HTR-8/SVneo (cell line): ENCODE results near the gene TLNRD1.
"Not testable (repeated sequence)": the region's sequence is repeated elsewhere in the genome, so short reads cannot be mapped to it uniquely, and the experiment has no call there.

Source experiments
- DNase-seq: peaks from one replicate; pipeline ENCODE4 v3.0.0; 2011; ENCODE audit warnings: low spot score, mixed read lengths; ENCODE audit not compliant: insufficient read length
- FAIRE-seq: peaks from 2 replicates; lab custom pipeline; 2011; peaks lifted over from hg19 to GRCh38; lab: Jason Lieb, UNC

The TLNRD1 gene

GRCh38 chr15:81000624-81001151 is at the start of gene TLNRD1:
Gene TLNRD1 (plus strand): TSS chr15:81000923. CDS start chr15:81002272, 1,349 bp downstream.
- FAIRE-seq (no peak), DNase-seq (peak; percentile 87)

GRCh38 chr15:80951941-80952340 is 48.8 kb upstream of the TLNRD1 start:
- FAIRE-seq (no peak), DNase-seq (no peak)

DNA sequence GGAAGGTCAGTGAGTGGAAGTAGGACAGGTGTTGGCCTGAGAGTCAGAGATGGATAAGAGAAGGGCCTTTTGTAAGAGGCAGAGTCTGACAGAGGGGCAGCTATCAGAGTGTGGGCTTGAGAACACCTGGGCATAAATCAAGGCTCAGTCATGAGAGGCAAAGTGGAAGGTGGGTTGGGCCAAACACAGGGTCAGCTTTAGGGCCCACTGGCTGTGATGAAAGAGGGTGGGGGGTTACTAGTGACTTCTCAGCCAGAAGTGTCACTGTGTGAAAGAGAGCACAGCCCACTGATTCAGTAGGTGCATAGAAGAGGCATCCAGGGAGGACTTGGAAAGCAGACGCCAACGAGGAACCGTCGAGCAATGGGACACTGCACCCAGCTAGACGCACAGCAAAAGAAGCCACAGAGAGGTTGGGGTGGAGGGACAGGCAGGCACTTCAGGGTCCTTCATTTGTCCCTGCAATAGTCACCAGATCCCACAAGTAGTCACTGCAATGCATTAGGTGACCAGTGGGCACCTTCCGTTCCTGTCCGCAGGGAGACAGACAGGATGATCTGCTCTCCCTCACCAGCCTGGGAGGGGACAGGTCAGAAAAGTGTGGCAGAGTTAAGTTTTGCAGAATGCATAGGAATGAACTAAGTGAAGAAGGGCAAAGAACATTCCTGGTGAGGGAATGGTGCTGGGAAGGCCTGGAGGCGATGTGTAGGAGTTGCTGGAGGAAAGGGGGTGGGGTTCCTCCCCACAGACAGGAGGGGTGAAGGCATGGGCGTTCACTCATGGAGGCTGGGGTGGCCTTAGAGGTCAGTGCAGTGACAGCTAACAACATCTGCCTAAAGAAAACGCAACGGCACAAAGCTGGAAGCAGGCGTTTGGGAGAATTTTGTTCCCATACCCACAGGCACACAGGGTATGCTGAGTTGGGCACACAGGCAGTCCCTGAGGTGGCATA is 47.4 kb upstream of the TLNRD1 start:
- DNase-seq (no peak), FAIRE-seq (no peak)

DNA sequence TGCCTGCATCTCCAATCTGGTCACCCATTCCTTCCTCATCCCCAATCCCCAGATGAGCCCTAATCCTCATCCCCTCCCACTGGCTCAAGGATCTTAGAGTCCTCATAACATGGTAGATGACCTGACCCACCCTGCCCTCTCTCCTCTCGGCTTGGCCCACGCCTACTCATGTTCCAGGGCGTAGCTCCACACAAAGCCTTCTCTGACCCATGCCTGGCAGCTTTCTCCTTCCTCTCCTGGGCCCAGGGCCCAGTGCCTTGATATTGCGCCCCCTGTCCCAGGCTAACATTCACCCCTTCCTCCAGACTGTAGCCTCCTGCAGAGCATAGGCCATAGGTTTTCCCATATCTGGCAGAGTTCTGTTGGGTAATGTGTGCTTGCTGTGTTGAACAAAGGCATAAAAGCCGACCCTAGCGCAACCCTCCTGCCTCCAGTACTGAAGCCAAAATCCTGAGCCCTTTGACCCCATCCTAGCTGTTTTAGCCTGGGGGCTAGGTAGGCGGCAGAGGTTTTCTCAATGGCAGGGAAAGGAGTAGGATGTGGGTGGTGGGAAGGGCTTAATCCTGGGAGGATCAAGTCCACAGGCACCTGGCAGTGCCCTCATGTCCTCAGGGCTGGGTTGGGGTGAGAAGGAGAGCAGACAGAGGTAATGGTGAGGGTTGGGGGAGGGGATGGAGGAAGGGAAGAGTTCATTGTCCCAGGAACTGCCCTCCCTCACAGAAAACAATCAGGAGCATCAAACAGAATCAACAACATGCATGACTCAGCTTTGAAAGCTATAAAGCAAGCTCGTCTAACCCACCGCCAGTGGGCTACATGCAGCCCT is 46.6 kb upstream of the TLNRD1 start:
- no peak for DNase-seq

DNA sequence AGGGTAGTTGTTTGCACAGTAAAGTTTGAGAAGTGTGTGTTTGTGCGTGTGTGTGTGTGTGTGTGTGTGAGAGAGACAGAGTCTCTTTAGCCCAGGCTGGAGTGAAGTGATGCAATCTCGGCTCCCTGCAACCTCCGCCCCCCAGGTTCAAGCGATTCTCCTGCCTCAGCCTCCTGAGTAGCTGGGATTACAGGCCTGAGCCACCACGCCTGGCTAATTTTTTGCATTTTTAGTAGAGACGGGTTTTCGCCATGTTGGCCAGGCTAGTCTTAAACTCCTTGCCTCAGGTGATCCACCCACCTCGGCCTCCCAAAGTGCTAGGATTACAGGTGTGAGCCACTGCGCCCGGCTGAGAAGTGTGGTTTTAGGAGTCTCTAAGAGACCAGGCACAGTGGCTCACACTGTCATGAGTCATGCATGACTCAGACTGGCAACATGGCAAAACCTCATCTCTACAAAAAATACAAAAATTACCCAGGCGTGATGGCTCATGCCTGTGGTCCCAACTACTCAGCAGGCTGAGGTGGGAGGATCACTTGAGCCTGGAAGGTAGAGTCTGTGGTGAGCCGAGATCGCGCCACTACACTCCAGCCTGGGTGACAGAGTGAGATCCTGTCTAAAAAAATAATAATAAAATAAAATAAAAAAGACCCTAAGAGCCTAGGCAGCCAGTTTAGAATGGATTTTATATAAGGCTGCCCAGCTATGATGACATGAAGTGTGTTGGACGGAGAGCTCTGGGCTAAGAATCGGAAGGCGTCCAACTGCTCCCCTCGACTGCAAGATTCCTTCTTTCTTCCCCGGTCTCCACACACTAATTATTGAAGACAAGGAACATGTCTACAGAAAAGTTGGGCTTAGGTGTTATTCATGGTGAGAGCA is 44.9 kb upstream of the TLNRD1 start:
- not testable (repeated sequence) for FAIRE-seq
- peak; percentile 58 for DNase-seq

More for the DNA sequence above, 46.6 kb upstream of the TLNRD1 start:
- no peak for FAIRE-seq

- no peak for DNase-seq
These were observed 43.2 kb upstream of the TLNRD1 start for GRCh38 chr15:80957556-80957955.

GRCh38 chr15:80957976-80958375 is 42.7 kb upstream of the TLNRD1 start:
- FAIRE-seq (no peak), DNase-seq (no peak)

More at GRCh38 chr15:80957556-80957955, 43.2 kb upstream of the TLNRD1 start:
- no peak for FAIRE-seq

DNA sequence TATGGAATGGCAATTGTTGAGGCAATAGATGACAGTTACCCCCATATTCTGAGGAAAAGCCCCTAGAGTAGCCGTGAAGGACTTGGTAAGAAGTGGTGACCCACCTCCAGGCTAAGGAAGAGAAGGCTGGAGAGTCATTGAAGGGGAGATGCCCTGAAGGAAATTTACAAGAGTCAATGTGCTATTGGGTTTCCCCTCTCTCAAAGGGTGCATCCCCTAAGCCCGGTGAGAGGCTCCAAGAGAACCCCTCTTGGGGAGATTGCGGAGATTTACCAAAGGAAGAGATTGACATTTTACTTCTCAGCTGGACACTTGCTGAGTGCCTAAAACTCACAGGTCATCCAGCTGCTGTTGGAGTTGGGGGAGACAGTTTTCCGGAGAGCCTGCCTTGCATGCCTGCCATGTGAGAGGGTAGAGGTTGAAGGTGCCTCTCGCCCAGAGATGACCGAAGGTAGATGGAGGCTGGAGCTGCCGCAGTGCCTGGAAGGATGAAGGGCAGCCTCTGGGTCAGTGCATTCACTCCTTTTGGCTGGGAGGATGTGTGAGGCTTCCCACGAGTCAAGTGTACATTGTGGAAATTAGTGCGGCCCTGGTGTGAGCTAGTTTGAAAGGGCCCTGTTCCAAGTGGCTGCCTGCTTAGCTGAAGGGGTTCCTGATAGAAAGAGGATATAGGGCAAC is 41.8 kb upstream of the TLNRD1 start:
- no peak for FAIRE-seq
- no peak for DNase-seq

DNA sequence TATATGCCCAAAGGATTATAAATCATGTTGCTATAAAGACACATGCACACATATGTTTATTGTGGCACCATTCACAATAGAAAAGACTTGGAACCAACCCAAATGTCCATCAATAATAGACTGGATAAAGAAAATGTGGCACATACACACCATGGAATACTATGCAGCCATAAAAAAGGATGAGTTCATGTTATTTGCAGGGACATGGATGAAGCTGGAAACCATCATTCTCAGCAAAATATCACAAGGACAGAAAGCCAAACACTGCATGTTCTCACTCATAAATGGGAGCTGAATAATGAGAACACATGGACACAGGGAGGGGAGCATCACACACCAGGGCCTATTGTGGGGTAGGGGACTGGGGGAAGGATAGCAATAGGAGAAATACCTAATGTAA is 35.3 kb upstream of the TLNRD1 start:
- FAIRE-seq, DNase-seq: not testable (repeated sequence)

DNA sequence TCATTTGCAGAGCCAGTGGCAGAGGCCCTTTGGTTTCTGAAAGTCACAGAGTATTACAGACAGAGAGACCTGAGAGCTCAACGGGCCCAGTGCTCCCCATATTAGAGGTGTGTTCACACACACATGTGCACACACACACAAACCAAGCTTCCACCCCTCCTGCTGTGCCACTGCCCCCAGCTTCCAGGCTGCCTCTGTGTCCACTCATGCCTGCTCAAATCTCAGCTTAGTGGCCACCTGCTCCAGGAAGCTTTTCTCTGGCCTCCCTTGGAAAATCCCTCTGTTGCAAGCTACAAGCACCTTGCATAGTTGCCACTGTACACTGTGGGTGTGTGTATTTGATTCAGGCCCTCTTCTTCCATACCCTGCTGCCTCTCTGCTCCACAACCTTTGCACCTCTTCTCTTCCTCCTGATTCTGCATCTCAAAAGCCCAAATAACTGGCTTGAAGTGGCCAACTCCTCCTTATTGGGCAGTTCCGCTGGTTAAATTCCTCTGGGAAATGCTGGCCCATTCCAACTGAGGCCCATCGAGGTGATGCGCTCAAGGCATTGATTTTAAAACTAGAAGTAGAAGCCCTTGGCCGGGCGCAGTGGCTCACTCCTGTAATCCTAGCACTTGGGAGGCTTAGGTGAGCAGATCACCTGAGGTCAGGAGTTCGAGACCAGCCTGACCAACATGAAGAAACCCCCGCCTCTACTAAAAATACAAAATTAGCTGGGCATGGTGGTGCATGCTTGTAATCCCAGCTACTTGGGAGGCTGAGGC is 34.1 kb upstream of the TLNRD1 start:
- DNase-seq: no peak
- FAIRE-seq: no peak

DNA sequence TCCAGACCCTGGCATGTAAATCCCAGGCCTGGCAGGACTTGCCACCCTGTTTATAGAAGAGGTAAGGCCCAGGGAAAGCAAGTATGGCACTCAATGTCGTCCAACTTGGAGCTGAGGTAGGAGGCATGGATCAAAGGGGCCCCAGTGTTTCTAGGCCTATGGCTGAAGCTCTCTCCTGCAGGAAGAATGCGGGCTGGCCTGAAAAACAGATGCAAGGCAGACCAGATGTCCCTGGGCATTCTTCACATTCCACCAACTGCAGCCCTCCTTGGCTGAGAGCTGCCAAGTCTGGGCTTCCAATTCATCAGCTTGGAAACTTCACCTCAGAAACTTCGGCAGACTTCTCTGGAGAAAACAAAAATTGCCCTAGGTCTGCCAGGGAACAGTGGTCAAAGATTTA is 33.3 kb upstream of the TLNRD1 start:
- no peak for FAIRE-seq
- peak; percentile 57 for DNase-seq

GRCh38 chr15:80967991-80968510 is 32.7 kb upstream of the TLNRD1 start:
- FAIRE-seq: no peak

DNA sequence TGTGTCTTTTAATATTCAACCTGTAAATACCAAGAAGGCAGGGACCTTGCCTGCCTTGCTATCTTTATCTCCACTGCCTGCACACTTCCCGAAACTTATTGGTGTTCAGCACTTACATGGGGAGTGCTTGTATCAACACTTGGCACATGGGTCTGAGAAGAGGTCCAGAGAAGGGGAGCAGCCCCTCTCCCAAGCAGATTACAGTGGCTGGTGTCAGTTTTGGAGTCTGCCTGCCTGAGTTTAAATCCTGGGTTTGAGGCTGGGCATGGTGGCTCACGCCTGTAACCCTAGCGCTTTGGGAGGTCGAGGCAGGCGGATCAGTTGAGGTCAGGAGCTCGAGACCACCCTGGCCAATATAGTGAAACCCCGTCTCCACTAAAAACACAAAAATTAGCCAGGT is 31.4 kb upstream of the TLNRD1 start:
- DNase-seq: no peak
- no peak for FAIRE-seq

More at GRCh38 chr15:80967991-80968510, 32.7 kb upstream of the TLNRD1 start:
- no peak for DNase-seq

- DNase-seq (peak; percentile 56), FAIRE-seq (no peak)
These were observed 30.6 kb upstream of the TLNRD1 start for GRCh38 chr15:80970018-80970657.

GRCh38 chr15:80970658-80971057 is 30.1 kb upstream of the TLNRD1 start:
- no peak for DNase-seq
- no peak for FAIRE-seq

- no peak for DNase-seq
- FAIRE-seq: no peak
These were observed 29.6 kb upstream of the TLNRD1 start for GRCh38 chr15:80971143-80971542.

- DNase-seq (no peak), FAIRE-seq (no peak)
These were observed 28.4 kb upstream of the TLNRD1 start for GRCh38 chr15:80972276-80972675.

- DNase-seq: no peak
- FAIRE-seq: no peak
These were observed 25.8 kb upstream of the TLNRD1 start for GRCh38 chr15:80974914-80975313.
